C4-2B (cell line): ENCODE results near the gene MAPK14.

Experiments
- CTCF ChIP-seq: fragments of 450-650 bp; conservative IDR thresholded peaks from 2 replicates; pipeline ENCODE4 v1.5.1; 2017; ENCODE audit warnings: mild to moderate bottlenecking
- ZFX ChIP-seq: fragments of 450-650 bp; IDR thresholded peaks from 2 replicates; pipeline ENCODE4 v1.6.1; 2017

GRCh38 chr6:36136034-36136433, 108.4 kb downstream of the MAPK14 start:
- TF ChIP-seq CTCF (no peak), ZFX (no peak)
